Astrocyte (in vitro differentiated cells and primary cell): ENCODE data around the gene CDCA4. TPM values are rescaled to one million over a fixed set of nuclear protein-coding genes. Genes with fewer than 3 reads are reported as not detected.
A peak's percentile ranks its signal among the peaks of the same experiment; 100 is the strongest.
"Not testable (repeated sequence)": the region's sequence is repeated elsewhere in the genome, so short reads cannot be mapped to it uniquely, and the experiment has no call there.

Experiments used
- DNase-seq: peaks from one replicate; pipeline ENCODE4 v3.0.0-alpha.2; 2010; ENCODE audit warnings: low read depth
- FAIRE-seq: peaks from 2 replicates; lab custom pipeline; 2011; peaks lifted over from hg19 to GRCh38; lab: Jason Lieb, UNC
- H2AFZ ChIP-seq: 2 replicates; pipeline ENCODE4 v1.6.0; 2012; ENCODE audit warnings: low read depth, low read length, inconsistent platforms
- H3K27ac ChIP-seq: 2 replicates; pipeline ENCODE4 v1.5.1; 2011; ENCODE audit warnings: low read depth, low read length, inconsistent platforms
- H3K27me3 ChIP-seq: 2 replicates; pipeline ENCODE4 v1.6.0; 2011; ENCODE audit warnings: low read length, inconsistent platforms; ENCODE audit not compliant: insufficient read depth
- H3K36me3 ChIP-seq: 2 replicates; pipeline ENCODE4 v1.5.1; 2011; ENCODE audit warnings: low read length, inconsistent platforms; ENCODE audit not compliant: insufficient read depth
- H3K4me1 ChIP-seq: 2 replicates; pipeline ENCODE4 v1.5.1; 2011; ENCODE audit warnings: low read length, inconsistent platforms; ENCODE audit not compliant: insufficient read depth
- H3K4me2 ChIP-seq: 2 replicates; pipeline ENCODE4 v1.6.0; 2012; ENCODE audit warnings: low read length, inconsistent platforms
- H3K4me3 ChIP-seq: 2 replicates; pipeline ENCODE4 v1.5.1; 2011; ENCODE audit warnings: low read depth, mild to moderate bottlenecking, low read length, inconsistent platforms; ENCODE audit not compliant: insufficient read depth
- H3K79me2 ChIP-seq: 2 replicates; pipeline ENCODE4 v1.6.0; 2012; ENCODE audit warnings: mild to moderate bottlenecking, low read length, inconsistent platforms; ENCODE audit not compliant: insufficient read depth
- H3K9ac ChIP-seq: 2 replicates; pipeline ENCODE4 v1.6.0; 2012; ENCODE audit warnings: mild to moderate bottlenecking, low read length, inconsistent platforms
- H3K9me3 ChIP-seq: 2 replicates; pipeline ENCODE4 v1.5.1; 2012; ENCODE audit warnings: low read depth, mild to moderate bottlenecking, low read length, inconsistent platforms; ENCODE audit not compliant: insufficient read depth
- H4K20me1 ChIP-seq: 2 replicates; pipeline ENCODE4 v1.6.0; 2012; ENCODE audit warnings: low read length, inconsistent platforms; ENCODE audit not compliant: insufficient read depth
- H3K27ac Mint-ChIP-seq: one replicate; pipeline ENCODE4 v1.8.0; 2021; ENCODE audit warnings: mild to moderate bottlenecking, mixed read lengths; ENCODE audit not compliant: unreplicated experiment
- H3K27me3 Mint-ChIP-seq: one replicate; pipeline ENCODE4 v1.8.0; 2021; ENCODE audit warnings: low read depth, mixed read lengths; ENCODE audit not compliant: unreplicated experiment
- H3K36me3 Mint-ChIP-seq: one replicate; pipeline ENCODE4 v1.8.0; 2021; ENCODE audit warnings: low read depth, mixed read lengths; ENCODE audit not compliant: unreplicated experiment
- H3K4me1 Mint-ChIP-seq: one replicate; pipeline ENCODE4 v1.8.0; 2021; ENCODE audit warnings: low read depth, mixed read lengths; ENCODE audit not compliant: unreplicated experiment
- H3K4me3 Mint-ChIP-seq: one replicate; pipeline ENCODE4 v1.8.0; 2021; ENCODE audit warnings: mild to moderate bottlenecking, moderate library complexity, mixed read lengths; ENCODE audit not compliant: unreplicated experiment
- H3K9me3 Mint-ChIP-seq: one replicate; pipeline ENCODE4 v1.8.0; 2021; ENCODE audit warnings: mild to moderate bottlenecking, mixed read lengths; ENCODE audit not compliant: unreplicated experiment
- EZH2 ChIP-seq: IDR thresholded peaks from 2 replicates; pipeline ENCODE4 v1.6.1; 2012; ENCODE audit warnings: mild to moderate bottlenecking, low read length, inconsistent platforms; ENCODE audit not compliant: insufficient read depth
- total RNA-seq: library from RNA; stranded (reverse); gene quantifications from 2 replicates; pipeline ENCODE4 v1.2.1, GENCODE V29; 2021
- TF ChIP-seq, protein P1 (sequence below): IDR thresholded peaks from 2 replicates; pipeline ENCODE4 v1.5.1; 2011; ENCODE audit warnings: low read depth, mild to moderate bottlenecking, inconsistent platforms, low read length, moderate library complexity; ENCODE audit not compliant: insufficient read depth

Gene CDCA4
- total RNA-seq, 1 donor from 2014 or later = 11.3 TPM

DNA sequence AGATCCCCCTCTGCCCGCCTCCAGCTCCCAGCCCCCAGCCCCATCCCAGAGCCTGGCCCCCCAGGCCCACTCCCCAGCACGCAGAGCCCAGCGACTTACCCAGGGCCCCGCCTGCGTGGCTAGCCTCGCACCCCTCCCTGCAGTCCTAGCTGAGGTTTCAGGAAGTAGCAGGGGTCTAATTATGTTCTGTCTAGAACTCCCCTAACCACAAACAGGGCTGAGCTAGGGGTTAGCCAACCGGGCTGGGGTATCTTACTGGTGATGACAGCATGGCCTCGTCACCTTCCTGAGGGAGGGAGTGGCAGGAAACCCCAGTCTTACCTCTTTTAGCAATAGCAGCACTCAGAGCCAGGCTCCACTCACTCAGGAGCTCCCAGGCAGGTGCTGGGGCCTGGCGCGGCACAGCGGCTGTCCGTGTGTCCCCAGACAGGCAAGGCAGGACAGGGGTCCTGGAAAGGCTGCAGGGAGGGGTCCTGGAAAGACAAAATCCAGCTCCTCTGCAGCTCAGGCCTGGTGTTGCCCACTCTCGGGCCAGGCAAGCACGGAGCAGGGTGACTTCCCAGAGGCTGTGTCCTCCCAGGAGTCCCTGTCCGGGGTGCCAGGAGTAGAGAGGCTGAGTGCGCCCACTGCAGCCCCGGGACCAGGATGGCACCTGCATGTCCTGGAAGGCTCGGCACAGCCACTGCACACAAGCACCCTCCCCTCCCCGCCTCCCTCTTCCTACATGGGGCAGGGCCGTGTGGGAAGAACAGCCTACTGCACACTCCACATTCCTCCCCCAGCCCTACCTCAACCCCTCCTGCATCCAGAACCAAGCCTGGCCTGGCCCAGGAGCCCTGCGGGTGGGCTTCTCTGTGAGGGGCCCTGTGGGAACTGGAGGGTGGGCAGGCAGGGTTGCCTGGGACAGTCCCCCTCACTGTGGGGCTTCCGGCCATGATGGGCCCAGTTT is 44.7 kb upstream of the CDCA4 start, which contains the start of gene GPR132:
Gene GPR132 (minus strand): TSS at position 151 of the 949 bp plus-strand sequence. CDS start 10,010 bp downstream, outside the sequence.
- H3K9ac ChIP-seq = no peak within 1 kb of the TSS
- FAIRE-seq (no peak), DNase-seq (peak; percentile 42)
- H3K36me3 ChIP-seq = no peaks in the 10 kb centered on the region
- H3K9me3 ChIP-seq = no peaks in the 10 kb centered on the region
- H3K27me3 ChIP-seq = peaks cover 3% of the 10 kb centered on the region
- Mint-ChIP-seq H3K4me3 (no peak within 1 kb of the TSS), H3K4me1 (peaks cover 27% of the 10 kb centered on the region), H3K27ac (peak within 1 kb of the TSS; percentile 62), H3K36me3 (no peaks in the 10 kb centered on the region), H3K27me3 (peaks cover 4% of the 10 kb centered on the region), H3K9me3 (peaks cover 2% of the 10 kb centered on the region)
- H3K4me2 ChIP-seq = peak within 1 kb of the TSS; percentile 47
- no peaks in the 10 kb centered on the region for H4K20me1 ChIP-seq
- no peaks in the 10 kb centered on the region for H3K79me2 ChIP-seq
- peaks cover 28% of the 10 kb centered on the region for H3K4me1 ChIP-seq
- H3K27ac ChIP-seq = peak within 1 kb of the TSS; percentile 7
- no peak for TF ChIP-seq EZH2
- TF ChIP-seq, protein P1, sequence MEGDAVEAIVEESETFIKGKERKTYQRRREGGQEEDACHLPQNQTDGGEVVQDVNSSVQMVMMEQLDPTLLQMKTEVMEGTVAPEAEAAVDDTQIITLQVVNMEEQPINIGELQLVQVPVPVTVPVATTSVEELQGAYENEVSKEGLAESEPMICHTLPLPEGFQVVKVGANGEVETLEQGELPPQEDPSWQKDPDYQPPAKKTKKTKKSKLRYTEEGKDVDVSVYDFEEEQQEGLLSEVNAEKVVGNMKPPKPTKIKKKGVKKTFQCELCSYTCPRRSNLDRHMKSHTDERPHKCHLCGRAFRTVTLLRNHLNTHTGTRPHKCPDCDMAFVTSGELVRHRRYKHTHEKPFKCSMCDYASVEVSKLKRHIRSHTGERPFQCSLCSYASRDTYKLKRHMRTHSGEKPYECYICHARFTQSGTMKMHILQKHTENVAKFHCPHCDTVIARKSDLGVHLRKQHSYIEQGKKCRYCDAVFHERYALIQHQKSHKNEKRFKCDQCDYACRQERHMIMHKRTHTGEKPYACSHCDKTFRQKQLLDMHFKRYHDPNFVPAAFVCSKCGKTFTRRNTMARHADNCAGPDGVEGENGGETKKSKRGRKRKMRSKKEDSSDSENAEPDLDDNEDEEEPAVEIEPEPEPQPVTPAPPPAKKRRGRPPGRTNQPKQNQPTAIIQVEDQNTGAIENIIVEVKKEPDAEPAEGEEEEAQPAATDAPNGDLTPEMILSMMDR = no peak
- peak within 1 kb of the TSS; percentile 47 for H2AFZ ChIP-seq
- H3K4me3 ChIP-seq = no peak within 1 kb of the TSS

DNA sequence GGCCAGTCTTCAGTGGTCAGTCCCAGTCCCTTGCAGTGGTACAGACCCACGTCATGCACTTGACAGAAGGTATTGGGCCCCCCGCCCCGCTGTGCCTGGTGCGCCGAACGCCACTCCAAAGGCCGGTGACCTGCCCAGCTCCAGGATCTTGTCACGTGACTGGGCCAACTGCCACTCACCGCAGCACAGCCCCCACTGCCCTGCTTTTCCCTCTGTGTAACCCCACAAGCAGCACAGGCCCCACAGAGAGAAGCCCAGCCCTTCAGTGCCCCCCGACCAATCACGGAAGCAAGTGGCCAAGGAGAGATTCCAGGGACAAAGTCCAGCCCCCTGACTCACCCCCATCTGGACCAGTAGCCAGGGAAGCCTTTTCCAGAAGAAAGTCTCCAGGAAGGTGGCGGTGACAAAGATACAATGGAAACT is 43.8 kb upstream of the CDCA4 start:
- TF ChIP-seq, protein P1 = no peak
- TF ChIP-seq EZH2 = no peak
- FAIRE-seq = no peak
- no peaks in the 10 kb centered on the region for H3K9me3 ChIP-seq
- peak; percentile 64 for DNase-seq
- peak overlapping the region; percentile 7 for H3K27ac ChIP-seq
- H2AFZ ChIP-seq = peak overlapping the region; percentile 47
- no peak overlapping the region for H3K9ac ChIP-seq
- H3K9me3 Mint-ChIP-seq = peaks cover 2% of the 10 kb centered on the region
- no peaks in the 10 kb centered on the region for H3K79me2 ChIP-seq
- H3K36me3 ChIP-seq = no peaks in the 10 kb centered on the region
- peaks cover 21% of the 10 kb centered on the region for H3K4me1 Mint-ChIP-seq
- peak overlapping the region; percentile 62 for H3K27ac Mint-ChIP-seq
- H3K36me3 Mint-ChIP-seq = no peaks in the 10 kb centered on the region
- H3K4me3 ChIP-seq = no peak overlapping the region
- peak overlapping the region; percentile 47 for H3K4me2 ChIP-seq
- H3K27me3 ChIP-seq = no peaks in the 10 kb centered on the region
- peaks cover under 1% of the 10 kb centered on the region for H4K20me1 ChIP-seq
- peaks cover 4% of the 10 kb centered on the region for H3K27me3 Mint-ChIP-seq
- no peak overlapping the region for H3K4me3 Mint-ChIP-seq
- peaks cover 23% of the 10 kb centered on the region for H3K4me1 ChIP-seq

DNA sequence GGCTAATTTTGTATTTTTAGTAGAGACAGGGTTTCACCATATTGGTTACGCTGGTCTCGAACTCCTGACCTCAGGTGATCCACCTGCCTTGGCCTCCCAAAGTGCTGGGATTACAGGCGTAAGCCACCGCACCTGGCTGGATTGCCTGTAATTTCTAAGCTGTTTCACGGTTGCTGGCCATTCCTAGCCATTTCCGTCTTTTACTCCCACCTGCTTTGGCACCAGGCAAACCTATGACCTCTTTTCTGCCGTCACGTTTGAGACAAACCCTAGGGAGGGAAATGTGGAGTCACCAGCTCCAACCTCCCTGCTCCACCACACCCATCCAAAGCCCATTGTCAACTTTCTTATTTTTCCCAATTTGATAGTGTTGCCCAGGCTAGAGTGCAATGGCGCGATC is 43.1 kb upstream of the CDCA4 start:
- Histone ChIP-seq H3K27me3 (no peaks in the 10 kb centered on the region), H3K9ac (no peak overlapping the region), H4K20me1 (peaks cover 3% of the 10 kb centered on the region), H2AFZ (no peak overlapping the region), H3K79me2 (no peaks in the 10 kb centered on the region), H3K4me2 (no peak overlapping the region), H3K27ac (no peak overlapping the region), H3K4me1 (peaks cover 22% of the 10 kb centered on the region), H3K36me3 (no peaks in the 10 kb centered on the region), H3K4me3 (no peak overlapping the region), H3K9me3 (no peaks in the 10 kb centered on the region)
- DNase-seq = no peak
- TF ChIP-seq EZH2 = no peak
- TF ChIP-seq, protein P1 = no peak
- FAIRE-seq = no peak
- H3K27me3 Mint-ChIP-seq = peaks cover 10% of the 10 kb centered on the region
- no peak overlapping the region for H3K4me3 Mint-ChIP-seq
- H3K27ac Mint-ChIP-seq = peak overlapping the region; percentile 50
- peaks cover 24% of the 10 kb centered on the region for H3K4me1 Mint-ChIP-seq
- H3K9me3 Mint-ChIP-seq = peaks cover 2% of the 10 kb centered on the region
- no peaks in the 10 kb centered on the region for H3K36me3 Mint-ChIP-seq

DNA sequence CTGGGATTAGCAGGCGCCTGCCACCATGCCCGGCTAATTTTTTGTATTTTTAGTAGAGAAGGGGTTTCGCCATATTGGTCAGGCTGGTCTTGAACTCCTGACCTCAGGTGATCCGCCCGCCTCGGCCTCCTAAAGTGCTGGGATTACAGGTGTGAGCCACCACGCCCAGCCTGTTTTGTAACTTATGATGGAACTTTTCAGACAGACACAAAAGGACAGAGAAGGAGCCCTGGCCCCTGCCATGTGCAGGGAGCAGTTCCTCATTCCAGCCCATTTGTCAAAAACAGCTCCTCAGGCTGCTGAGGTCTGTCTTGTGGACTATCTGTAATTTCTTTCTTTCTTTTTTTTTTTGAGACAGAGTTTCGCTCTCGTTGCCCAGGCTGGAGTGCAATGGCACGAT is 42.6 kb upstream of the CDCA4 start:
- not testable (repeated sequence) for H3K4me3 Mint-ChIP-seq, H3K4me2 ChIP-seq

More for the DNA sequence above, 42.6 kb upstream of the CDCA4 start:
- H2AFZ ChIP-seq, H3K36me3 Mint-ChIP-seq, H3K9ac ChIP-seq, H3K27ac ChIP-seq, DNase-seq, H4K20me1 ChIP-seq, H3K4me3 ChIP-seq, FAIRE-seq, H3K9me3 Mint-ChIP-seq, H3K9me3 ChIP-seq, H3K36me3 ChIP-seq, H3K27ac Mint-ChIP-seq, H3K27me3 ChIP-seq, H3K79me2 ChIP-seq: not testable (repeated sequence)
- H3K27me3 Mint-ChIP-seq = peaks cover 10% of the 10 kb centered on the region
- peaks cover 21% of the 10 kb centered on the region for H3K4me1 Mint-ChIP-seq
- H3K4me1 ChIP-seq = peaks cover 22% of the 10 kb centered on the region
